Erythroblast (primary cell): ENCODE results near the gene ABO.
"Not testable (repeated sequence)": the region's sequence is repeated elsewhere in the genome, so short reads cannot be mapped to it uniquely, and the experiment has no call there.

Source experiments
- DNase-seq, 2 experiments: peaks; one replicate each; lab custom pipeline; 2025; lab: John Stamatoyannopoulos, UW
- GATA1 ChIP-seq: IDR thresholded peaks from 2 replicates; pipeline ENCODE4 v1.6.1; 2011; ENCODE audit warnings: low read depth, mild to moderate bottlenecking, control low read depth, low read length, moderate library complexity
- POLR2A ChIP-seq: IDR thresholded peaks from 2 replicates; pipeline ENCODE4 v1.6.1; 2011; ENCODE audit warnings: mild to moderate bottlenecking, low read length

The ABO gene

GRCh38 chr9:133304477-133305377 is 29.7 kb upstream of the ABO start:
- no peak for DNase-seq
- no peak for TF ChIP-seq POLR2A

- DNase-seq = no peak
- TF ChIP-seq GATA1 = no peak
- TF ChIP-seq POLR2A = no peak
Measured at GRCh38 chr9:133304158-133304470, 29.1 kb upstream of the ABO start.

- no peak for DNase-seq
- no peak for TF ChIP-seq POLR2A
- TF ChIP-seq GATA1 = no peak
Measured at GRCh38 chr9:133303266-133304157, 28.5 kb upstream of the ABO start.

GRCh38 chr9:133301253-133302230 is 26.5 kb upstream of the ABO start:
- no peak for TF ChIP-seq GATA1
- TF ChIP-seq POLR2A = no peak
- no peak for DNase-seq

- not testable (repeated sequence) for DNase-seq
Measured at GRCh38 chr9:133299996-133300395, 25.0 kb upstream of the ABO start.

GRCh38 chr9:133294257-133294656 is 19.3 kb upstream of the ABO start:
- no peak for DNase-seq
- TF ChIP-seq POLR2A (no peak), GATA1 (no peak)

DNA sequence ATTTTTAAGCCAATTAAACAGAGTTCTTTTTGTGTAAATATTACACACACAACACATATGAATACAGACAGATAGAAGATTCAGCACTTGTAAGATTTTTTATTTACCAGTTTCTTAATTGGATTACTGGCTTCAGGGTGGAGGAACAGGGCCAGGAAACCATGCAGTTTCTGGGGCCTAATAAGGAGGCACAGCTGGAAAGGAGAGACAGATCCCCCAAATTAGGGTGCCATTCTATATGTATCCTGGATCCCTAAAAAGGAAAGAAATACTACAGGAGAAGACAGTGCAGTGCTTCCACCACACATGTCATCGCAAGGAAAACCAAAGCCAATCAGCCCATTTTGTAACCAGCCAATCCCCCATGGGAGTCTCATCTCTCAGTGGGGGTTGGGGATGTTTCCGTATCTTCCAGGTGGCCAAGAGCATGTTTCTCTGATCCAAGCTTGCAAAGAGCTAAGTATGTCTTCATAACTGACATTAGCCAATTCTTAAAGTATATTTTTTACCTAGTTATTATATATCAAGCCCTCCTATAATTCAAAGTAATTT is 15.8 kb upstream of the ABO start:
- TF ChIP-seq GATA1 (no peak), POLR2A (no peak)
- no peak for DNase-seq

DNA sequence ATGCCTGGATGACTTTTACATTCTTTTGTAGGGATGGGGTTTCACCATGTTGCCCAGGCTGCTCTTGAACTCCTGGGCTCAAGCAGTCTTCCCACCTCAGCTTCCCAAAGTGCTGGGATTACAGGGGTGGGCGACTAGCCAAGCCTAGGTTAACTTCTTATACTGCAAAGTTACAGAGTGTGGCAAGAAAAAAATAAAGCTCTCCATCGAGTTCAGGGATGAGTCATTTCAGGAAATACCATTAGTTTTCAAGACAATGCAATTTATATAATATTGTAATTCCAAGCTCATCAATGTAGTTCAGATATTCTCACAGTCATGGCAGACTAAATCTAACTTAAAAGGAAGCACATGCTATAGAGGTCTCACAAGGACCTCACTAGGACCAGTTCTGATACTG is 11.5 kb upstream of the ABO start:
- TF ChIP-seq POLR2A (no peak), GATA1 (no peak)
- no peak for DNase-seq

GRCh38 chr9:133285252-133285775 is 10.3 kb upstream of the ABO start:
- TF ChIP-seq POLR2A = no peak
- TF ChIP-seq GATA1 = no peak

GRCh38 chr9:133284362-133284761 is 9.4 kb upstream of the ABO start:
- no peak for DNase-seq
- TF ChIP-seq POLR2A (no peak), GATA1 (no peak)

More at GRCh38 chr9:133285252-133285775, 10.3 kb upstream of the ABO start:
- no peak for DNase-seq

DNA sequence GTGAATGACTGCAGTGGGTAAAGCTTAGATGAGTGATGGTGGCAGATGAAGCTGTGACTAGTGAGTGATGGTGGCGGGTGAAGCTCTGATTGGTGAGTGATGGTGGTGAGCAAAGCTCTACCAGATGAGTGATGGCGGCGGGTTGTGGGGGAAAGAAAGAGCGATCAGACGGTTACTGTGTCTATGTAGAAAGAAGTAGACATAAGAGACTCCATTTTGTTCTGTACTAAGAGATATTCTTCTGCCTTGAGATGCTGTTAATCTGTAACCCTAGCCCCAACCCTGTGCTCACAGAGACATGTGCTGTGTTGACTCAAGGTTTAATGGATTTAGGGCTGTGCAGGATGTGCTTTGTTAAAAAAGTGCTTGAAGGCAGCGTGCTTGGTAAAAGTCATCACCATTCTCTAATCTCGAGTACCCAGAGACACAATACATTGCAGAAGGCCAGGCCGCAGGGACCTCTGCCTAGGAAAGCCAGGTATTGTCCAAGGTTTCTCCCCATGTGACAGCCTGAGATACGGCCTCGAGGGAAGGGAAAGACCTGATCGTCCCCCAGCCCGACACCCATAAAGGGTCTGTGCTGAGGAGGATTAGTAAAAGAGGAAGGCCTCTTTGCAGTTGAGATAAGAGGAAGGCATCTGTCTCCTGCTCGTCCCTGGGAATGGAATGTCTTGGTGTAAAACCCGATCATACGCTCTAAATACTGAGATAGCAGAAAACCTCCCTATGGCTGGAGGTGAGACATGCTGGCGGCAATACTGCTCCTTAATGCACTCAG is 8.4 kb upstream of the ABO start:
- DNase-seq = not testable (repeated sequence)

DNA sequence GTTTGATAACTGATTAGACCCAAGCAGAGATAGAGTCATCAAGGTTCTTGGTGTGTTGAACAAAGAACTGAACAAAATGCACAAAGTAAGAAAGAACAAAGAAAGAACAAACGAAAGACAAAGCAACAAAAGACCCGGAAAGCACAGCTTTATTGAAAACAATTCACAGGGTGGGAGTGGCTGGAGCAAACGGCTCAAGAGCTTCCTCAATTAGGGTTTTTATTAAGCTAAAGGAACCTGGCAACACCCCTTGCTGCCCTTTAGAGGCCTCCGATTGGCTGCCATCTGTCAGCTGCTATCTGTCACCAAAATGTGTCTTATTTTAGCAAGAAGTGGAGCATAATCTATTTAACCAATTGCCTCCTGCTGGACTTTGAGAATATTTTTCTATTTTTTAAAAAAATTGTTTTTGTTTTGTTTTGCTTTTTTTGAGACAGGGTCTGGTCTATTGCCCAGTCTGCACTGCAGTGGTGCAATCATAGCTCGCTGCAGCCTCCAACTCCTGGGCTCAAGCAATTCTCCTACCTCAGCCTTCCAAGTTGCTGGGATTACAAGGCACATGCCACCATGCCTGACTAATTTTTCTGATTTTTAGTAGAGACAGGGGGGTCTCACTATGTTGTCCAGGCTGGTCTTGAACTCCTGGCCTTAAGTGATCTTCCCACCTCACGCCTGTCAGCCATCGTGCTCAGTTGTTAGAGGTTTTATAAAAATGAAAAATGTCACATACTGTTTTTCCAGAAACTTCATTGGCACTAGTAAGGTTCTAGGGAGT is 7.7 kb upstream of the ABO start:
- peak; percentile 23 to 50 for DNase-seq
- TF ChIP-seq POLR2A = no peak
- no peak for TF ChIP-seq GATA1
